Measurements from ENCODE around the gene PDE6D.

The PDE6D gene

GRCh38 chr2:231706731-231707624, 74.1 kb downstream of the PDE6D start:
- peak; percentile 93 to 98 for DNase-seq

- no peak for DNase-seq
These were observed 77.1 kb downstream of the PDE6D start for GRCh38 chr2:231704017-231704416.

GRCh38 chr2:231701456-231702373, 79.4 kb downstream of the PDE6D start:
- DNase-seq = peak in 1 of 2 experiments; percentile 21

- no peak for DNase-seq
These were observed 82.1 kb downstream of the PDE6D start for GRCh38 chr2:231699006-231699405.

GRCh38 chr2:231696004-231696367, 85.1 kb downstream of the PDE6D start:
- DNase-seq = no peak

GRCh38 chr2:231693956-231694355, 87.1 kb downstream of the PDE6D start:
- no peak for DNase-seq

- no peak for DNase-seq
These were observed 88.2 kb downstream of the PDE6D start for GRCh38 chr2:231692847-231693246.

GRCh38 chr2:231691251-231691772, 89.8 kb downstream of the PDE6D start:
- DNase-seq = no peak

GRCh38 chr2:231689124-231689893, 91.8 kb downstream of the PDE6D start:
- no peak for DNase-seq

GRCh38 chr2:231688719-231689118, 92.4 kb downstream of the PDE6D start:
- DNase-seq = no peak

- DNase-seq = no peak
These were observed 93.1 kb downstream of the PDE6D start for GRCh38 chr2:231687961-231688360.

- peak; percentile 56 to 78 for DNase-seq
These were observed 93.8 kb downstream of the PDE6D start for GRCh38 chr2:231687133-231687852.

GRCh38 chr2:231686192-231687100, 94.6 kb downstream of the PDE6D start:
- no peak for DNase-seq

GRCh38 chr2:231685349-231686191, 95.5 kb downstream of the PDE6D start:
- DNase-seq = peak; percentile 63 to 80

GRCh38 chr2:231684314-231685223, 96.5 kb downstream of the PDE6D start:
- DNase-seq = peak; percentile 46 to 71

- peak; percentile 90 to 94 for DNase-seq
These were observed 97.5 kb downstream of the PDE6D start for GRCh38 chr2:231683292-231684235.

- peak; percentile 48 to 68 for DNase-seq
These were observed 98.3 kb downstream of the PDE6D start for GRCh38 chr2:231682603-231683291.
